ENCODE results near the gene CLSTN2. TPM values are rescaled to one million over a fixed set of nuclear protein-coding genes. Genes with fewer than 3 reads are reported as not detected.

Gene CLSTN2
- total RNA-seq, 1 experiment from 2014 or later = 0.68 TPM

- H3K9me3 ChIP-seq (ENCODE audit: control insufficient read depth, low read depth, low read length) = no peaks in the 10 kb centered on the region
- no peak for DNase-seq
- WGBS (ENCODE audit: extremely low coverage, insufficient read length, low lambda C conversion rate) = no CpG with 5 or more reads among the region's 4 CpGs
- H2BK15ac ChIP-seq (ENCODE audit: low read depth, low read length) = no peak overlapping the region
- H3K4me3 Mint-ChIP-seq = no peak overlapping the region
- H3K4ac ChIP-seq (ENCODE audit: low read depth, low read length) = no peak overlapping the region
- H3K9ac ChIP-seq (ENCODE audit: extremely low read depth, insufficient read length, low read length) = no peak overlapping the region
- H3K9me3 Mint-ChIP-seq = no peaks in the 10 kb centered on the region
- peaks cover 5 to 9% of the 10 kb centered on the region in 2 experiments for H3K4me1 Mint-ChIP-seq
- no peak overlapping the region for H2AFZ ChIP-seq (ENCODE audit: low read length)
- no peaks in the 10 kb centered on the region; the same call in none of the 2 replicates for H3K27me3 Mint-ChIP-seq (ENCODE audit: low read depth)
- no peaks in the 10 kb centered on the region for H3K79me2 ChIP-seq (ENCODE audit: insufficient read depth, low read length)
- no peak overlapping the region for H3T11ph ChIP-seq (ENCODE audit: low read length)
- no peak overlapping the region for H3K23ac ChIP-seq (ENCODE audit: insufficient read length, low read depth, low read length)
- no peak overlapping the region for H4K91ac ChIP-seq (ENCODE audit: insufficient read length, low read depth, low read length)
- H3K27ac Mint-ChIP-seq = no peak overlapping the region
- H2BK20ac ChIP-seq (ENCODE audit: low read depth, low read length, poor library complexity, severe bottlenecking) = no peak overlapping the region
- TF ChIP-seq CTCF (conservative IDR thresholded peaks at IDR 0.05) = no peak
- no peak overlapping the region for H3K4me2 ChIP-seq (ENCODE audit: insufficient read depth, insufficient read length, low read length)
- no peak overlapping the region for H4K5ac ChIP-seq (ENCODE audit: insufficient read length, low read depth, low read length)
- no peaks in the 10 kb centered on the region for H4K20me1 ChIP-seq (ENCODE audit: control insufficient read depth, insufficient read depth, insufficient read length)
- H2BK12ac ChIP-seq (ENCODE audit: insufficient read length, low read depth, low read length) = no peak overlapping the region
- no peaks in the 10 kb centered on the region for H3K23me2 ChIP-seq (ENCODE audit: insufficient read length, low read depth, low read length, poor library complexity, severe bottlenecking)
- H3K79me1 ChIP-seq (ENCODE audit: insufficient read depth, low read depth, low read length, poor library complexity, severe bottlenecking) = no peaks in the 10 kb centered on the region
- no peaks in the 10 kb centered on the region for H3K4me1 ChIP-seq (ENCODE audit: insufficient read depth, low read length)
- H2BK5ac ChIP-seq (ENCODE audit: insufficient read length, low read length) = no peak overlapping the region
- no peak overlapping the region for H3K14ac ChIP-seq (ENCODE audit: insufficient read depth, low read length)
- no peak overlapping the region for H3K18ac ChIP-seq (ENCODE audit: insufficient read length, low read depth, low read length)
- H4K8ac ChIP-seq (replicated peaks; ENCODE audit: insufficient read length, low read depth, low read length) = no peak overlapping the region
- H2BK120ac ChIP-seq (ENCODE audit: low read depth, low read length, poor library complexity, severe bottlenecking) = no peak overlapping the region
- no peak overlapping the region for H2AK5ac ChIP-seq (ENCODE audit: insufficient read length, low read length)
- no peaks in the 10 kb centered on the region for H3K36me3 Mint-ChIP-seq (ENCODE audit: insufficient read depth in 1 of 3, low read depth in 3 of 3)
- no peak overlapping the region for H3K27ac ChIP-seq (ENCODE audit: insufficient read length, low read depth, low read length)
- no peak overlapping the region for H3K56ac ChIP-seq (ENCODE audit: insufficient read length, low read depth, low read length)
- no peaks in the 10 kb centered on the region for H3K27me3 ChIP-seq (ENCODE audit: insufficient read depth, low read length)
Observed at GRCh38 chr3:140031170-140031569, 96.2 kb downstream of the CLSTN2 start.

All from H9 (cell line).